ENCODE measurements around the gene GPR32.
A peak's percentile ranks its signal among the peaks of the same experiment; 100 is the strongest.
"Not testable (repeated sequence)": the region's sequence is repeated elsewhere in the genome, so short reads cannot be mapped to it uniquely, and the experiment has no call there.

Gene GPR32

GRCh38 chr19:50808856-50809255 lies 38.6 kb downstream of the GPR32 start:
- CTCF ChIA-PET: interaction anchor here (0.7 kb wide), 1 partner anchor 89 kb away, joined by 3 read pairs; no protein-coding TSS in a partner anchor
- no peaks in the 10 kb centered on the region for H3K36me3 ChIP-seq (ENCODE audit: control insufficient read depth in 2 of 2, insufficient read depth in 1 of 2, low read length in 2 of 2)
- no peak overlapping the region for H3K27ac ChIP-seq (ENCODE audit: extremely low read depth, low read depth, low read length)
- TF ChIP-seq ZNF114 (tag by site-specific recombination; IDR thresholded peaks at IDR 0.05) (no peak), SALL2 (tag by site-specific recombination; IDR thresholded peaks at IDR 0.05; ENCODE audit: borderline replicate concordance) (no peak), ZNF704 (tag by site-specific recombination; IDR thresholded peaks at IDR 0.05) (no peak), MZF1 (tag by site-specific recombination; IDR thresholded peaks at IDR 0.05; ENCODE audit: borderline replicate concordance) (no peak), WT1 (tag by site-specific recombination; IDR thresholded peaks at IDR 0.05) (no peak), ZNF112 (tag by site-specific recombination; IDR thresholded peaks at IDR 0.05) (no peak), ZNF157 (tag by site-specific recombination; IDR thresholded peaks at IDR 0.05) (no peak), REST (tag by site-specific recombination; IDR thresholded peaks at IDR 0.05) (no peak), TRIM28 (IDR thresholded peaks at IDR 0.05; ENCODE audit: borderline replicate concordance, low read length) (no peak), ZNF223 (tag by site-specific recombination; IDR thresholded peaks at IDR 0.05) (no peak)
- TF ChIP-seq, protein P1, sequence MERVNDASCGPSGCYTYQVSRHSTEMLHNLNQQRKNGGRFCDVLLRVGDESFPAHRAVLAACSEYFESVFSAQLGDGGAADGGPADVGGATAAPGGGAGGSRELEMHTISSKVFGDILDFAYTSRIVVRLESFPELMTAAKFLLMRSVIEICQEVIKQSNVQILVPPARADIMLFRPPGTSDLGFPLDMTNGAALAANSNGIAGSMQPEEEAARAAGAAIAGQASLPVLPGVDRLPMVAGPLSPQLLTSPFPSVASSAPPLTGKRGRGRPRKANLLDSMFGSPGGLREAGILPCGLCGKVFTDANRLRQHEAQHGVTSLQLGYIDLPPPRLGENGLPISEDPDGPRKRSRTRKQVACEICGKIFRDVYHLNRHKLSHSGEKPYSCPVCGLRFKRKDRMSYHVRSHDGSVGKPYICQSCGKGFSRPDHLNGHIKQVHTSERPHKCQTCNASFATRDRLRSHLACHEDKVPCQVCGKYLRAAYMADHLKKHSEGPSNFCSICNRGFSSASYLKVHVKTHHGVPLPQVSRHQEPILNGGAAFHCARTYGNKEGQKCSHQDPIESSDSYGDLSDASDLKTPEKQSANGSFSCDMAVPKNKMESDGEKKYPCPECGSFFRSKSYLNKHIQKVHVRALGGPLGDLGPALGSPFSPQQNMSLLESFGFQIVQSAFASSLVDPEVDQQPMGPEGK (tag by site-specific recombination; IDR thresholded peaks at IDR 0.05): no peak
- H3K9me3 ChIP-seq (ENCODE audit: control insufficient read depth, insufficient read depth, low read depth, low read length): no peaks in the 10 kb centered on the region
- no peak overlapping the region for H3K4me3 ChIP-seq (ENCODE audit: low read depth, low read length)
- no peaks in the 10 kb centered on the region for H3K4me1 ChIP-seq (ENCODE audit: control insufficient read depth, insufficient read depth, low read length)
- POLR2A ChIA-PET: no interaction called here

GRCh38 chr19:50811622-50812238 lies 41.5 kb downstream of the GPR32 start:
- POLR2A ChIA-PET; H3K27ac ChIP-seq (ENCODE audit: extremely low read depth, low read depth, low read length); CTCF ChIA-PET; H3K36me3 ChIP-seq (ENCODE audit: control insufficient read depth in 2 of 2, insufficient read depth in 1 of 2, low read length in 2 of 2); H3K9me3 ChIP-seq (ENCODE audit: control insufficient read depth, insufficient read depth, low read depth, low read length); H3K4me3 ChIP-seq (ENCODE audit: low read depth, low read length); H3K4me1 ChIP-seq (ENCODE audit: control insufficient read depth, insufficient read depth, low read length): not testable (repeated sequence)

GRCh38 chr19:50812474-50812873 lies 42.2 kb downstream of the GPR32 start:
- POLR2A ChIA-PET: no interaction called here

More at GRCh38 chr19:50812474-50812873, 42.2 kb downstream of the GPR32 start:
- H3K36me3 ChIP-seq (ENCODE audit: control insufficient read depth in 2 of 2, insufficient read depth in 1 of 2, low read length in 2 of 2): no peaks in the 10 kb centered on the region
- CTCF ChIA-PET: no interaction called here
- no peak overlapping the region for H3K27ac ChIP-seq (ENCODE audit: extremely low read depth, low read depth, low read length)
- no peak overlapping the region for H3K4me3 ChIP-seq (ENCODE audit: low read depth, low read length)
- H3K4me1 ChIP-seq (ENCODE audit: control insufficient read depth, insufficient read depth, low read length): no peaks in the 10 kb centered on the region
- no peaks in the 10 kb centered on the region for H3K9me3 ChIP-seq (ENCODE audit: control insufficient read depth, insufficient read depth, low read depth, low read length)
- TF ChIP-seq ZNF121 (tag by site-specific recombination; IDR thresholded peaks at IDR 0.05): no peak
- TF ChIP-seq, protein P2, sequence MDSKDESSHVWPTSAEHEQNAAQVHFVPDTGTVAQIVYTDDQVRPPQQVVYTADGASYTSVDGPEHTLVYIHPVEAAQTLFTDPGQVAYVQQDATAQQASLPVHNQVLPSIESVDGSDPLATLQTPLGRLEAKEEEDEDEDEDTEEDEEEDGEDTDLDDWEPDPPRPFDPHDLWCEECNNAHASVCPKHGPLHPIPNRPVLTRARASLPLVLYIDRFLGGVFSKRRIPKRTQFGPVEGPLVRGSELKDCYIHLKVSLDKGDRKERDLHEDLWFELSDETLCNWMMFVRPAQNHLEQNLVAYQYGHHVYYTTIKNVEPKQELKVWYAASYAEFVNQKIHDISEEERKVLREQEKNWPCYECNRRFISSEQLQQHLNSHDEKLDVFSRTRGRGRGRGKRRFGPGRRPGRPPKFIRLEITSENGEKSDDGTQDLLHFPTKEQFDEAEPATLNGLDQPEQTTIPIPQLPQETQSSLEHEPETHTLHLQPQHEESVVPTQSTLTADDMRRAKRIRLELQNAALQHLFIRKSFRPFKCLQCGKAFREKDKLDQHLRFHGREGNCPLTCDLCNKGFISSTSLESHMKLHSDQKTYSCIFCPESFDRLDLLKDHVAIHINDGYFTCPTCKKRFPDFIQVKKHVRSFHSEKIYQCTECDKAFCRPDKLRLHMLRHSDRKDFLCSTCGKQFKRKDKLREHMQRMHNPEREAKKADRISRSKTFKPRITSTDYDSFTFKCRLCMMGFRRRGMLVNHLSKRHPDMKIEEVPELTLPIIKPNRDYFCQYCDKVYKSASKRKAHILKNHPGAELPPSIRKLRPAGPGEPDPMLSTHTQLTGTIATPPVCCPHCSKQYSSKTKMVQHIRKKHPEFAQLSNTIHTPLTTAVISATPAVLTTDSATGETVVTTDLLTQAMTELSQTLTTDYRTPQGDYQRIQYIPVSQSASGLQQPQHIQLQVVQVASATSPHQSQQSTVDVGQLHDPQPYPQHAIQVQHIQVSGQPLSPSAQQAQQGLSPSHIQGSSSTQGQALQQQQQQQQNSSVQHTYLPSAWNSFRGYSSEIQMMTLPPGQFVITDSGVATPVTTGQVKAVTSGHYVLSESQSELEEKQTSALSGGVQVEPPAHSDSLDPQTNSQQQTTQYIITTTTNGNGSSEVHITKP (tag by site-specific recombination; IDR thresholded peaks at IDR 0.05): peak; percentile 86
